Calu3 (cell line): ENCODE data around the gene NR2E3. TPM values are rescaled to one million over a fixed set of nuclear protein-coding genes. Genes with fewer than 3 reads are reported as not detected.

Source experiments
- BruUV-seq: library from RNA; stranded (reverse); fragments of 400-500 nt; replicated peaks from 2 replicates; lab custom pipeline; 2021; lab: Mats Ljungman, UMichigan
- CTCF ChIA-PET: fragments of 300-600 bp; sonication (Branson Sonifier 250); formaldehyde crosslinking; loops from one replicate; lab custom pipeline; 2022; ENCODE audit warnings: antibody characterized with exemption; lab: Charles Lee
- DNase-seq: peaks from one replicate; pipeline ENCODE4 v3.0.0; 2022
- H3K27ac Mint-ChIP-seq: one replicate; pipeline ENCODE4 v1.8.0; 2022; ENCODE audit warnings: mixed read lengths; ENCODE audit not compliant: unreplicated experiment
- H3K27me3 Mint-ChIP-seq: one replicate; pipeline ENCODE4 v1.8.0; 2022; ENCODE audit warnings: mixed read lengths; ENCODE audit not compliant: unreplicated experiment
- H3K36me3 Mint-ChIP-seq: one replicate; pipeline ENCODE4 v1.8.0; 2022; ENCODE audit warnings: mild to moderate bottlenecking, moderate library complexity, mixed read lengths; ENCODE audit not compliant: insufficient read depth, unreplicated experiment
- H3K4me1 Mint-ChIP-seq: one replicate; pipeline ENCODE4 v1.8.0; 2022; ENCODE audit warnings: mild to moderate bottlenecking, low read depth, mixed read lengths; ENCODE audit not compliant: unreplicated experiment
- H3K4me3 Mint-ChIP-seq: one replicate; pipeline ENCODE4 v1.8.0; 2022; ENCODE audit warnings: mild to moderate bottlenecking, low read depth, moderate library complexity, mixed read lengths; ENCODE audit not compliant: unreplicated experiment
- H3K9me3 Mint-ChIP-seq: one replicate; pipeline ENCODE4 v1.8.0; 2022; ENCODE audit warnings: low read depth, mixed read lengths; ENCODE audit not compliant: unreplicated experiment
- intact Hi-C: fragments of 100-400 bp; cut with micrococcal nuclease; formaldehyde crosslinking; loops from one replicate; pipeline ENCODE4 v1.10.0; 2022; ENCODE audit not compliant: unreplicated experiment
- total RNA-seq: library from RNA; stranded (reverse); gene quantifications from 2 replicates; pipeline ENCODE4 v1.2.3, GENCODE V29; 2022
- TF ChIP-seq, protein P1 (sequence below): fragments of 200-600 bp; IDR thresholded peaks from one replicate; pipeline ENCODE4 v1.8.0; 2022; ENCODE audit warnings: antibody characterized with exemption; ENCODE audit not compliant: unreplicated experiment

NR2E3 gene
- total RNA-seq, 1 experiment from 2014 or later = 0.83 TPM

DNA sequence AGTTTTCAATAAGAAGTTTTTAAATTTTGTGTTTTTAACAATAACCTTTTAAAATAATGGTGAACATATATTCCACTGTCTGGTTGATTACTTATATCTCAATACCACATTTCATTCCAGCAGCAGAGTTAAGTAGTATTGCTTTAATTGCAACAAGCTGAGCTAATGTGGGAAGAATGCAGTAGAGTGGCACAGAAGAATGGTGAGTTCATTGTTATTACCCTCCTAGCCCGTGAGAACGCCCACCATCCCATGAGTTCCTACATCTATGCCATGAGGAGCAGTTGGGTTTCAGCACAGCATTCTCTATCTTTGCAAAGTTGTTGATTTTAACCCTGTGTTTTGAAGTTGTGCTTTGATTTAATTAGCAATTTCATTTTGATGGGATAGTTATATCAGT, 17.8 kb upstream of the NR2E3 start:
- H3K4me1 Mint-ChIP-seq = peaks cover 43% of the 10 kb centered on the region
- peak; percentile 58 for DNase-seq
- no peak overlapping the region for H3K4me3 Mint-ChIP-seq
- H3K27me3 Mint-ChIP-seq = no peaks in the 10 kb centered on the region
- no TSS peak for BruUV-seq
- peaks cover 2% of the 10 kb centered on the region for H3K9me3 Mint-ChIP-seq
- intact Hi-C loops = no loop called here
- peaks cover 17% of the 10 kb centered on the region for H3K36me3 Mint-ChIP-seq
- H3K27ac Mint-ChIP-seq = peak overlapping the region; percentile 83
- TF ChIP-seq, protein P1, sequence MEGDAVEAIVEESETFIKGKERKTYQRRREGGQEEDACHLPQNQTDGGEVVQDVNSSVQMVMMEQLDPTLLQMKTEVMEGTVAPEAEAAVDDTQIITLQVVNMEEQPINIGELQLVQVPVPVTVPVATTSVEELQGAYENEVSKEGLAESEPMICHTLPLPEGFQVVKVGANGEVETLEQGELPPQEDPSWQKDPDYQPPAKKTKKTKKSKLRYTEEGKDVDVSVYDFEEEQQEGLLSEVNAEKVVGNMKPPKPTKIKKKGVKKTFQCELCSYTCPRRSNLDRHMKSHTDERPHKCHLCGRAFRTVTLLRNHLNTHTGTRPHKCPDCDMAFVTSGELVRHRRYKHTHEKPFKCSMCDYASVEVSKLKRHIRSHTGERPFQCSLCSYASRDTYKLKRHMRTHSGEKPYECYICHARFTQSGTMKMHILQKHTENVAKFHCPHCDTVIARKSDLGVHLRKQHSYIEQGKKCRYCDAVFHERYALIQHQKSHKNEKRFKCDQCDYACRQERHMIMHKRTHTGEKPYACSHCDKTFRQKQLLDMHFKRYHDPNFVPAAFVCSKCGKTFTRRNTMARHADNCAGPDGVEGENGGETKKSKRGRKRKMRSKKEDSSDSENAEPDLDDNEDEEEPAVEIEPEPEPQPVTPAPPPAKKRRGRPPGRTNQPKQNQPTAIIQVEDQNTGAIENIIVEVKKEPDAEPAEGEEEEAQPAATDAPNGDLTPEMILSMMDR = no peak
- CTCF ChIA-PET = interaction anchor here (0.9 kb wide), 3 partner anchors 8 to 49 kb away, joined by 3 to 6 read pairs (median 5); no protein-coding TSS in a partner anchor

DNA sequence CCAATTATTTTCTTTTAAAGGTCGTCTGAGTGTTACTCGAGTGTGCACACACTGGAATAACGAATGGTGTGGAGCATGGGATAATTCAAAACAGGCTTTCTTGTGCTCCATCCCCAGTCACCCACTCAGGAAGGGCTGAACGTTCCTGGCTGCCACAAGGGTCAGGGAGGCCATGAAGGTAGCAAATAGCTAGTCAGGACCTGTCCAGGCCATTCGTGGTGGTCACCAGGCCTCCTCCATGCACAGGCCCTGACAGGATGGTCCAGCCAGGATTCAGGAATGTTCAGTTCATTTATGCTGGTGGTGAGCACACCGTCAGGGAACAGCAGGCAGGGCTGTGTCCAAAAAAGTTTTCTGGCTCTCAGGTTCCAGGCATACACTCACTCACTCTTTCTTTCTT, 11.7 kb upstream of the NR2E3 start:
- Mint-ChIP-seq H3K4me1 (peaks cover 17% of the 10 kb centered on the region), H3K27me3 (no peaks in the 10 kb centered on the region), H3K4me3 (no peak overlapping the region), H3K9me3 (no peaks in the 10 kb centered on the region), H3K27ac (no peak overlapping the region), H3K36me3 (peaks cover 7% of the 10 kb centered on the region)
- intact Hi-C loops = no loop called here
- no peak for DNase-seq
- TF ChIP-seq, protein P1 = no peak
- BruUV-seq = no TSS peak
- CTCF ChIA-PET = interaction anchor here (0.6 to 0.7 kb wide), 3 partner anchors 9 to 1230 kb away, joined by 3 to 4 read pairs (median 3); no protein-coding TSS in a partner anchor

DNA sequence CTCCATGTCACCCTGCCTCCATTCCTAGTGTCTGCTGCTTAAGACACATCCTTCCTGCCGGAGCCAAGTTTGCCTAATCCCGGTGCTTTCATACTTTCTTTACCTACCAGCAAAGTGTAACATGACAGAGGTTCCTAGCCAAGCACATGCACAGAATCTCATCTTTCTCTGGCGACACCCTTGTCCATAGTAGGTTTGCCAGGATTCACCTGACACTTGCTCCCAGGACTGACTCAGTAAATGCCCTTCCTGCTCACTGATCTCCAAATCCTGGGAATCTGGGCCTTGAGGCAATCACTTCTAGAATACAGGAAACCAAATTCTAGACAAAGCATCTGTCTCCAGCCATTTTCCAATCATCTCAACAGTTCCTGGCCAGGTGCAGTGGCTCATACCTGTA, 10.2 kb upstream of the NR2E3 start:
- intact Hi-C loops = loop anchor here (2.0 to 5.0 kb wide), 5 partner anchors 55 to 825 kb away; no protein-coding TSS in a partner anchor
- H3K4me1 Mint-ChIP-seq = peaks cover 25% of the 10 kb centered on the region
- no peaks in the 10 kb centered on the region for H3K9me3 Mint-ChIP-seq
- no peaks in the 10 kb centered on the region for H3K27me3 Mint-ChIP-seq
- CTCF ChIA-PET = interaction anchor here (0.7 to 3.3 kb wide), 5 partner anchors 19 to 889 kb away, joined by 3 to 30 read pairs (median 11); no protein-coding TSS in a partner anchor
- no peak overlapping the region for H3K4me3 Mint-ChIP-seq
- TF ChIP-seq, protein P1 = no peak
- no TSS peak for BruUV-seq
- no peak for DNase-seq
- peaks cover 7% of the 10 kb centered on the region for H3K36me3 Mint-ChIP-seq
- H3K27ac Mint-ChIP-seq = peak overlapping the region; percentile 53

DNA sequence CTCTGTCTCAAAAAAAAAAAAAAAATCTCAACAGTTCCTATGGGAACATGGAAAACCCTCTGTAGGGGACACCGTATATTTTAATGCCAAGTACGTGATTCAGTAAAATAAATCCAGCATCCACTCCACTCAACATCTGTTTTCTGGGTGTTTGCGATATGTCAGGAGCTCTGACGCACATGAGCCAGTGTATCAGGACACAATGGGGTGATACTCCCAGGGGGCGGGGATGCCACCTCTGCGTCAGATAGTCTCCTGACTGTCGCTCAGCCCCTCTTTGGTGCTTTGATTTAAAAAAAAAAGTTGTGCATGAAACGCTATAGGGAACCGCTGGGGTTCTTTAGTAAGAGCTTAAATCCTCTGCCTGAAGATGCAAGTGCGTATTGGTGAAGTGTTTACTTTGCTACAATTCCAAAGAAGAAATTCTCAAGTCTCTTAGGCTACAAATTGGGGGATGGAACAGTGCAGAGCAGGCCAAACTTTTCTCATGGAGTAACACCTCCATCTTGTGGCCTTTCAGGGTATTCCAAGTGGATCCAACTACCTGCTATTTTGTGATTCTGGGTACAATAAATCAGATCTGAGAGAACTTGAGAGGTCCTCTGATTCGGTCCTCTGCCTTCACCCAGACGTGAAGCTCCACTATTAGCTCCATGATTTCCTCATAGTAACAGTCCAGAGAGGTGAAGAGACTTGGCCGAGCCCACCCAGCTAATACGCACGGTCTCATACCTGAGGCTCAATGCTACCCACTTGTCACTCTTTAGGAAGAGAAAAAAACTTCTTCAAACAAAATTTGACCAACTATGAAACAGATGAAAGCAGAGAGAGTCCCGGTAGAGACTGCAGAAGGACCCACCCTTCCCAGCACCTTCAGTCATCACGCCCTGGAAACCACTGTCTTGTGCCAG, 9.3 kb upstream of the NR2E3 start:
- peak; percentile 78 for DNase-seq
- BruUV-seq = no TSS peak
- intact Hi-C loops = loop anchor here (1.0 to 5.0 kb wide), 6 partner anchors 49 to 826 kb away; no protein-coding TSS in a partner anchor
- TF ChIP-seq, protein P1 = peak; percentile 83
- H3K4me3 Mint-ChIP-seq = no peak overlapping the region
- CTCF ChIA-PET = interaction anchor here (0.6 to 3.3 kb wide), 8 partner anchors 11 to 890 kb away, joined by 3 to 30 read pairs (median 4); no protein-coding TSS in a partner anchor
- H3K4me1 Mint-ChIP-seq = peaks cover 34% of the 10 kb centered on the region
- no peaks in the 10 kb centered on the region for H3K27me3 Mint-ChIP-seq
- H3K9me3 Mint-ChIP-seq = no peaks in the 10 kb centered on the region
- H3K27ac Mint-ChIP-seq = peak overlapping the region; percentile 1
- peaks cover 7% of the 10 kb centered on the region for H3K36me3 Mint-ChIP-seq
